Activated CD8-positive, alpha-beta memory T cell treated with anti-CD3 and anti-CD28 coated beads, Interleukin-2, amount 50 U/mL, for 1 hour (primary cell): Measurements from ENCODE around the gene DDX59.
A peak's percentile ranks its signal among the peaks of the same experiment; 100 is the strongest.

Experiments
- DNase-seq: peaks from one replicate; pipeline ENCODE4 v3.0.0-alpha.2; 2020; ENCODE audit errors: extremely low read depth

DDX59 gene

DNA sequence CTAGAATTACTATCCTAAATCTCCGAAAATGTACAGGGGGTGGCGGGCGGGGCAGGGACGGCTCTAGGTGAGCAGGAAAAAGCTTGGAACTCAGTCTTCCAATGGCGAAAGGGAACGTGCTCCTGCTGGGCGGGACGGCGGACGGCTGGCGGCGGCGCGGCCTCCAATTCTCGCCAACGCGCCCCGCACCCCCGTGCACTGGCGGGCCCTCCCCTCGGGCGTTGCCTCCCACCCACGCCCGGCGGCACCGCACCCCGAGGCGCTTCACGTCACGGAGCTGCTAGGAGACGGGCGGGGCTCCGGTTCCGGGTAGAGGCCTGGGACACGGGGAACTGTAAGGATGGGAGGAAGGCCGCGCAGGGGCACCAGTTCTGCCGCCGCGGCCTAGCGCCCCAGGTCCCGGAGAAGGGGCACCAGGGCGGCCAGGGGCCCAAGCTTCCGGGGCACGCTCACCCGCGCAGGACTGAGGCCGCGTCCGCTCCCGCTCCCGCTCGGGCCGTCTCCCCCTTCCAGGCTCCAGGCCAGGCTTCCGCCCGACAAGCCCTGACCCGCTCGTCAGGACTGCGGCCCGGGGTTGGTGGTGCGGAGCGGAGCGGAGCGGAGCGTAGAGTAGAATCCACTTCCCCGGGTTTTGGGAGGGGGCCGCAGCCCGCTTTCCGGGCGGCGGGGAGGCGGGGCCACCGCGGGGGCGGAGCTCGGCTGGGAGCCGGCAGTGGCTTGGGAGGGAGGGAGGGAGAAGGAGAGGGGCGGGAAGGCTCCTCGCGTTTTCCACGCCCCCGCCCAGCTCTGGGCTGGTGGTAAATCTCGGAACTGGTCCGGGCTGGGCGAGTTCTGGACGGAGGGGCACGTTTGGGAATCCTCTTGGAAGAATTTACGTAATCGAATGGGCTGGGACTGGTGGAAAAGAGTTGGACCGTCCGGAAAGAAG is at the start of gene DDX59:
Gene DDX59, minus strand, starts transcription at position 594 of the 928 bp plus-strand sequence. CDS start 3,167 bp downstream, outside the sequence.
- DNase-seq: peak; percentile 79

DNA sequence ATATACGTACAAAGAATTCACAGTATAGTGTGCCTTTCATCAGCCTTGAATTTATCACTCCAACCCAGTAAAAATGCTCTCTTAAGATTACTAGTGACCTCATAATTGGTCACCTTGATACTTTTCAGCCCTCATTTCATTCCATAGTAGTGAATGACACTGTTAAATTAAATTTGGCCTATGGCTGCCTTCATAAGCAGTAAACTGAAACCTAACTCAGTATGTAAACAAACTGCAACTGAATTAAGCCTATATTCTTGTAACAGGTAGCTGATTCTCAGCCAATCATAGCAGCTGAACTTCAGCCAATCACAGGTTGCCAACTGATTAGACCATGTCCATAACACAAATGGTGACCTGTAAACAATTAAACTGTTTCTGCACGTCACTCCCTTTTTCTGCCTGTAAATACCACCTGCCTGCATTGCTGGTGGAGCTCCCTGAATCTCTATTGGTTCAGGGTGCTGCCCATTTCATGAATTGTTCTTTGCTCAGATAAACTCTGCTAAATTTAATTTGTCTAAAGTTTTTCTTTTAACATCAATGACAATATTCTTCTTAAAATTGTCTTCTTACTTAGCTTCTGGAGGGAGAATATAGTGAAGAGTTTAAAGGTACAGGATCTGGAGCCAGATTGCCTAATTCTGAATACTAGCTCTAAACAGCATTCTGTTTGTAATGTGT is 44.9 kb upstream of the DDX59 start:
- no peak for DNase-seq

DNA sequence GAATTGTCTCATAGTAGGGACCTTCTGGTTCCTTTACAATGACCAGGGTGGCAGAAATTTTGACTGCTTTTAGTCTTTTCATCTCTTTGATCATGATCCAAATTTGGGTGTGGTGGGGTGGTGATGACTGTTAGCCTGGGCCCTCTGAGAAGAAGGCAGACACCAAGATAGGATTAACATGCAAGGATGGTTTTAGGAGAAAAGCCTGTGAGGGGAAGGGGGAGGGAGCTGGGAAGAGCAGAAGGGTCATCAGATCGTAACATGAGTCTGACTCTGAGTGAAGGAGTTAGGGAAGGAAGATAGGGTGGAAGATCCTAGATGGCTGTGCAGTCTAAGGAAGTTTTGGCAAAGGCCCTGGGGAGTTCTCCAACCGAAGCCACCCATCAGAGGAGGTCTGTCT is 40.5 kb upstream of the DDX59 start:
- DNase-seq: no peak

DNA sequence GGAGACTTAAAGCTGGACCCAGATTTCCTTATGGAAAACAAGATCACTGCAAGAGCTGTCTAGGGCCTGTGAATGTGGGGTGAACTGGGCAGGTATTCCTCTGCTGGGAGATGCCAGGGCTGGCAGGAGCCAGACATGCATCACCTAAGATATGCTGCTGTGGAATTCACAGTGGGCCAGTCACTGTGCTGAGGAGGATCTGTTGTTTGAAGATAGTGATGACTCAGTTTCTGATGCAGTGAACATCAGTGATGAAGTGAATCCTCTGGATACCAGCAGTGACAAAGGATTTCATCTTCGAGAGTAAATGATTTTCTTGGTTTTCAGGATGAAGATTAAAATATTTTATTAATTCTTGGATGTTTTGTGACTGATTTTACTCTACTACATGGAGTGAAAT is 39.1 kb upstream of the DDX59 start:
- DNase-seq: no peak

DNA sequence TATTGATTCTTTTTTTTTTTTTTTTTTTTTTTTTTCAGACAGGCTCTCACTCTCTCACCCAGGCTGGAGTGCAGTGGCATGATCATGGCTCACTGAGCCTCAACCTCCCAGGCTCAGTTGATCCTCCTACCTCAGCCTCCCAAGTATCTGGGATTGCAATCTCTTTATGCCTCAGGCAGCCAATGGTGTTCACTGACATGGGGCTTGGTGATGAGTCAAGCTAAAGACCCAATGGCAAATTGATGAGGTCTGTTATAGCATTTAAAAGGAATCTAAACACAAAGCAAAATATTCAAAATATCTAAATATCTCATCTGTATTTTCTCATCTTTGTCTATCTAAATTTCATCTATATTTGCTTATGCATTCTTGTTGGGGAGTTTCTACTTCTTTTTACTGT is 38.5 kb upstream of the DDX59 start:
- no peak for DNase-seq

DNA sequence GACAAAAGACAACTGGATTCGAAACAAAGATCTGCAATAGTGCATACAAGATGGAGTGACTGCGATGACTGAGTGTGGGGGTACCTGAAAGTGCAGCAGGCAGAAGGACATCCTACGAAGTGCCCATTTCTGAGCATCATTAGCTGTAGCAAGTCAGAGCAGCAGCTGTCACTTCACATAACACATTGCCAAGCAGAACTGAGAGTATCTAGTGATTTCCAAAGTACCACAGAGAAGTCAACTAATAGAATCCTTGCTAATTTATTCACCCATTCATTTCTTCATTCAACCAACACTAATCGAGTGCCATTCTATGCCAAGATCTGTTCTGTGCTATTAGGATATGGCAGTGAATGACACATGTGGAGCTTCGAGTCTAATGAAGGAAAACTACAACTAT is 37.4 kb upstream of the DDX59 start:
- no peak for DNase-seq

DNA sequence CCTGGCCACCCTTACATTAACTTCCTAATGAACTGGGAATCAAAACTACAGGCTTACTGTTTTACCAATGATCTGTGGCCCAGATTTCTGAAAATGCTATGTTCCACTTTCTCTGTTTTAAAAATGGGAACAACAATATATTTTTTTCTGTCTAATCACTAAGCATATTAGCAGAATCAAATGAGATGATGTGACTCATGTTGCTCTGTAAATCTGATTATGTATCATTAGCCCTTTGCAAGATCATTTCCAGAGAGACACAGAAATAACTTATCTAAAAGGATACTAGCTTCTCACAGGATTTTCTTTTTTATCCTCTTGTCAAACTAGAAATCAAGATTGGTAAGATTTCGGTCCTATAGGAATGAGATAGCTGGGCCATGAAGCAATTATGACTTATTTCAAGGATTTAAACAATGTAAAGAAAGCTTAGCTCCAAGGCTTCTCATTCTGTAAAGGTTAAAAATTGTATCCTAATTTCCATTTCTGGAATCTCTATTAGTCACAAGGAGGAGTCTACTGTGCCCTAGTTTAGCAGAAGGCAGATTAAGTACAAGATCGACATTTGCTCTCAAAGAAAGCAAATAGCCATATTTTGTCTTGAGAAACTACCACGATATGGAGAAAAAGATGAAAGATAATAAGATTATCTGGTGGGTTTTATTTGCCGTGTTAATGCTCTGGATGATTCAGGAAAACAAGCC is 36.6 kb upstream of the DDX59 start:
- DNase-seq: no peak

DNA sequence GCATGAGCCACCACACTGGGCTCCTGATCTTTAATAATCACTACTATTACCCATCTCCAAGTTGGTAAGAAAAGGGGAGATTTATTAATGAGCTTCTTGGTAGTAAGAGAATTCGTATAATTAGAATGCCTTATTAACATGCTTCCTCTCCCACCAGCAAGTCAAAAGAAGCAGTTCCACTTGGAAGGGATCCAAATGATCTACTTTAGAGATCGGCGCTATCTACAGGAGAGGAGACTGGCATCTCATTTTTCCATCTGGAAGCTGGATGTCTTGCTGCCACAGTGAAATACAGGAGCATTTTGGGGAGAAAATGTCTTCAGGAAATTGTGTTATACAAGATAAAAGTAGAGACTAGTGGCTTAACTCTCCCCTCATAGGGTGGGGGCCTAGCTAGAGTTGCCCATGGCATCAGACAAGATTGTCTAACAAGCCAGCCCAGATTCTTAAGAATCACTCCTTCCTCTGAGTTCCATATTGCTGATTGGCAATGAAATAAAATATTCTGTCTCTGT is 35.3 kb upstream of the DDX59 start:
- no peak for DNase-seq

DNA sequence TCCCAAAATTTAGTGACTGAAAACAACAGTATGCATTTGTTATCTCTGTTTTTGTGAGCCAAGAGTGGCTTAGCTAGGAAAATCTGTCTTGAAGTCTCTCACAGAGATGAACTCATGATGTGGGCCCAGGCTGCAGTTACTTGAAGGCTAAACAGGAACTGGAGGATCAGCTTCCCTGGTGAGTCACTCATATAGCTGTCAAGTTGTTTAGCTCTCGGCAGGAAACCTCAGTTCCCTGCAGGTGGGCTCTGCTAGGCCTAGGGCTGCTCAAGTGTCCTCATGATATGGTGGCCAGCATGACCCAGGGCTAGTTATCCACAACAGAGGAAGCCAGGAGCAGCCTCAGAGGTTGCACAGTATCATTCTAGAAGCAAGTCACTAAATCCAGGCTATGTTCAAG is 30.2 kb upstream of the DDX59 start:
- no peak for DNase-seq

DNA sequence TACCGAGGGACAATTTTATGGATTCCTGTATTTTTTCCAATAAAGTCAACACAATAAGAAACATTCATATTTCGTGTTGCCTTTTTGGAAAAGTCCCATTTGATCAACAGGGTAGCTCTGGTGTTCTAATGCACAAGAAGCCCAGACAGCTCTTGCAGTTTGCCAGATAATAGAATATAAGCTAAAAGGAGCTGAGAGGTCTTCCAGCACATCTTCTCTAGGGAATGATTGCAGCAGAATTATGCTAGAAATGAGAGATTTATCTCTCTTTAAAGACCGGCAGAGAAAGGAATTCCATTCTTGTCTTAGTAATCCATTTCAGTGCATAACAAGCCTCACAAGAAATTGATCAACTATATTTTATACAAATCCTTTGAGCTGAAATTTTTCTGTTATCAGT is 25.0 kb upstream of the DDX59 start:
- DNase-seq: no peak

DNA sequence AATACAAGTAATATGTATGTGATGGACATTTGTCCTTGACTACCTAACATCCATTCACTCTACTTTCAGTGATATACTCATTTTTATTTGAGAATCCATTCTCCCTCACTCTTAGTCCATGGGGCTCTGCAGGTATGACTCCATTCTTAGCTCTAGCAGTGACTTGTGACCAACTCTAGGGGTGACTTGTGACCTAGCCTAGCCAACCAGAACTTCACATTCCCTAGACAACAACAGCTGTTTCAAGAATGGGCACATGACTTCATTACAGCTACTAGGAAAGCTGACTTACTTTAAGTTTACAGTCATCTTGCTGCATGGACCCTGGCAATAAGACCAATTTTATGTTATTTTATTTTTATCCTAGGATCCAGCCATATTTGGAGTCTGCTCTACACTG is 23.6 kb upstream of the DDX59 start:
- no peak for DNase-seq

DNA sequence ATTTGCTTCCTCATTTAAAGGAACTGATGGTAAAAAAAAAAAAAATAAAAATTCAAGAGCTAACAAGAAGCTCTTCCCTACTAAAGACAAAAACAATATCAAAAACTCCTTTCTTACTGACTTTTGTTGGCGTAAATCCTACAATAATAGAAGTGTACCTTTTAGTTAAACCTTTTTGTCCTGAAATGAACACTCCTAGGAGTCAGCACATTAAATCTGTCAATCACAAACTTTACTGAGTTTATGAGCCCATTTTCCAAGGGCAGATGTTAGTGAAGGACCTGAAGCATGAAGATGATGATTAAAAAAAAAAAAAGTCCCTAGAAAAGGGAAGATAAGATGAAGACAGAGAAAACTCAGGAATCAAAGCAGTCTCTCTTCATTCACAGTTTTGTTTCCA is 22.6 kb upstream of the DDX59 start:
- DNase-seq: no peak

DNA sequence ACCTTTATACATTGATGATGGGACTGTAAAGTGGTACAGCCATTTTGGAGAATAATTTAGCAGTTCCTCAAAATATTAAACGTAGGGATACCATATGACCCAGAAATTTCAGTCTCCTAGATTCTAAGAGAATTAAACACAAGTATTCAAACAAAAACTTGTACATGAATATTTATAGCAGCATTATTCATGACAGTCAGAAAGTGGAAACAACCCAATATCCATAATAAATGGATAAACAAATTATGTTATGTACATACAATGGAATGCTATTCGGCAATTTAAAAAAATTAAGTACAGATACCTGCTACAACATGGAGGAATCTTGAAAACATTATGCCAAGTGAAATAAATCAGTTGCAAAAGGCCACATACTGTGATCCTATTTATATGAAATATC is 16.9 kb upstream of the DDX59 start:
- DNase-seq: no peak

DNA sequence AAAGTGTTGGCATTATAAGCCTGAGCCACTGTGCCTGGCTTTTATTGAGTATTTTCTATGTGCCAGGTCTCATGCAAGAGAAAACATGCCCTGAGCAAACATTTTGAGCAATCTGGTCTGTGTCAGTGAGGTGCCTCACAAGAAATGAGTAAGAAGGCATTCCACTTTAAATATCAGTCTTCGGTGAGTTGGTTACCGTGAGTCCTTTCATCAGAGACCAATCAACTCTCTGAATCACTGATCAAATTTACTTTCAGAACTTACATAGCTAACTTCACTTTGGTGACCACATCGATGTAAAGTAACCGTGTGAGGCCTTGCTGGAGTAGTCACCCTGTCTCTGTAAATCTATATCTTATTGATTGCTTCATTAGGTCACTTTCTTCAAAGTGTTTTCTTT is 14.3 kb upstream of the DDX59 start:
- no peak for DNase-seq

DNA sequence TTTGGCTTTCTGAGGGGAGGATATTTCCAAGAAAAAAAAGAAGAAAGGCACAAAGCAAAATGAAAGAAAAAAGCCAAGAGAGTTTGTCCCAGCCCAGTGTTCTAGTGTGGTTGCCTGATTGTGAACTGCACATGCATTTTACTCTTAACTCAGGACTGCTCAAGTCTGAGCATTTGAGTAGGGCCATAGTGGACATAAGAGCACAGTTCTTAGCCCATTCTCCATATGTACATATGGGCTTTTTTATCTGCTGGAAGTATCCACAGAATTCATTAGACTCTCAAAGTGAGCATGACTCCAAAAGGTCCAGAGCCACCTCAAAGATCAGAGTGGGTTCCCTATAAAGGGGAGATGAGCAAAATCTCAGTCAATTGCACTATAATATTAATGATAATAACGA is 13.6 kb upstream of the DDX59 start:
- no peak for DNase-seq

DNA sequence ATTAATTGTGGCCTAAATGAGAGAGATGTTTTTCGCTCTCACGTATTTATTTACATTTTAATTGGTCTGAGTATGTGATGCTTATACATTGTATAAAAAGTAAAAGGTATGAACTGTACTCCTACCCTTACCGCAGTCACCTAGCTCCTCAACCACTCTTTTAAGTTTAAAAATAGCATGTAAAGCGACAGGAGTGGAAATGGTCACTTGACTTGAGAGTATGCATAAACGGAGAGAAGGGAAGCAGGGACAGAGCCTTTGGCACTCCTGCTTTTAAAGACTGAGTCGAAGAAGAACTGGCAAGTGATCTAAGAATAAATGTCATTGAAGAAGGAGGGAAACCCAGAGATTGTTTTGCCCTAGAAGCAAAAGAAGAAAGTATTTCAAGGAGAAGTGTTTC is 11.5 kb upstream of the DDX59 start:
- DNase-seq: no peak

DNA sequence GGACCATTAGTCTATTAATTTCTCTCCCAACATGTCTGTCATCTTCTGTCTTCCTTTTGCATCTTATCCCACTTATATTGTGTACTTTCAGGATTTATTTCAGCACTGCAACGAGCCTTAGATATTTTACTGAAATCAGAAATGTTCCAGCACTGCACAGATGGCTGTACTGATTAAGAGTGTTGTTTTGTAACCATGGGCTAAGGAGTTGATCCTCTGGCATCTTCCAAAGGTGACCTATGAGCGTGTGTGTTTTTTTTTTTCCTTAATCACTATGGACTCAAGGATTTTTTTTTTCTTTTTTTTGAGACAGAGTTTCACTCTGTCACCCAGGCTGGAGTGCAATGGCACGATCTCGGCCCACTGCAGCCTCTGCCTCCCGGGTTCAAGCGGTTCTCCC is 7.1 kb upstream of the DDX59 start:
- DNase-seq: no peak

DNA sequence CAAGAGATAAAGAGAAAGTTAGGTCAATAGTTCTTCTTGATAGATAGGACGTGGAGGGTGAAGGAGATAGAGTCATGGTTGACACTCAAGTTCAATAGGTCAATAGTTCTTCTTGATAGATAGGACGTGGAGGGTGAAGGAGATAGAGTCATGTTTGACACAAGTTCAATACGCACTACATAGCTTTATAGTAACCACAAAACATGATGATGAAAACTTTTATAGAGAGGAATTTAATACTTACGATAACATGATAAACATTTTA is 5.8 kb upstream of the DDX59 start:
- no peak for DNase-seq

DNA sequence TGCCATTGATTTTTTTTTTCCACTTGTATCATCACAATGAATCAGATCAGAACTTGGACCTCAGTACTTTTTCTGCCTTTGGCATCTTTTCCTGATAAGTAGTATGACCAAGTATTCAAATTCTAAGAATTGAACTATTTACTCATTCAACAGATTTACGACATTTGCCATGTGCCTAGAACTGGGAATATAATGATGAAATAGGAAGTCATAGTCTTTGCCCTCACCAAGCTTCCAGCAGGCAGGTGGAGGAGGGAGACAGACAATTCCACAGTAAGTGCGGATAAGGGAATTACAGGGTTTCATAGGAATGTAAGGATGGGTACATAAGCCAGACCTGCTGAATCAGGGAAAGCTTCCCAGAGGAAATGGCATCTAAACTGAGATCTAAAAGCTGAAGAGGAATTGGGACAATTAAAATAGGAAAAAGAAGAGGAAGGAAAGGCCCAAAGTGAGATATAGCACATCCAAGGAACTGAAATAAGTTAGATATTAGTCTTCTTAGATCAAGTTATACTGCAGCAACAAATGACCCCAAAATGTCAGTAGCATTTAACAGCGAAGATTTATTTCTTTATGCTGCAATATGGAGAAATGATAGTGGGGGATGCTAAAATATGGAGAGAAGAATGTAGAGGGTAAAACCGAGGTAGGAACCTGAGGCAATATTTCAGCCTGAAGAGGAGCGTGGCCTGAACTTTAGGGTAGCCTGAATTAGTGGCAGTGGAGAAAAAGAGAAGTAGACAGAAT is 5.3 kb upstream of the DDX59 start:
- DNase-seq: no peak

DNA sequence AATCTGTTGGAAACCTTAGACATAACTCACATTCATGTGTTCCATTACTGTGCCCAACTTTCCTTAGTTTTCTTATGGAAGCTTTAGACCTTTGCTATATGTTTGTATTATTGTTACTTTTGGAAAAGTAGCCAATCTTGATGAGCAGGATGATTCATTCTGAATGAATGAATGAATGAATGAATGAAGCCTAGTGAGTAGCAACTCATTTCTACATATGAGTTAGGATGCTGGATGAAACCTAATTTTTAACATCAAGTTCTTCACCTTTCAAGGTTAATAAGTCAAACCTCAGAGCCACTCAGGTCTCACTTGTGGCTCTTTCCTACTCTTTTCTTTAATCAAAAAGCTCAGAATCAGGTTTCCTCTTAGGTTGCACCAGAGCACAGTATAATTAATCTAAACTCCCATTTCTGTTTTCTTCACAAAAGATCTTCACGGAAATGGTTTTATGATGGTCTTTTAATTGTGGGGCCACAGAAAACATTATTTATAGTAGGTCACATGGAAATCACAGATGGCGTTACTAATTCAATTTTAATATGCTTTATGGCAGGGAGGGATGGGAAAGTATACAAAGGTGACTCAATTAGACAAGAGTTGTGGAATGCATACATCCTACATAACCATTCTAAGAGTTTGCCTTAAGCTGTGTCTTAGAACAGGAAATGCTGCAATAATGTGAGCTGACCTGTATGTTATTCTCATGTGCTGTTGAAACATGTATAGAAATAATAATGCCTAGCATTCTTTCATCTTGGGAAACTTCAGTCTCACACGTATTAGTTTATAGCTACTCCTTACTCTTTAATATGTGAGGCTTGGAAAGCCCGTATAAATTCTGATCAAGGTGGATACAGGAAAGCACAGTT is 4.5 kb upstream of the DDX59 start:
- no peak for DNase-seq

DNA sequence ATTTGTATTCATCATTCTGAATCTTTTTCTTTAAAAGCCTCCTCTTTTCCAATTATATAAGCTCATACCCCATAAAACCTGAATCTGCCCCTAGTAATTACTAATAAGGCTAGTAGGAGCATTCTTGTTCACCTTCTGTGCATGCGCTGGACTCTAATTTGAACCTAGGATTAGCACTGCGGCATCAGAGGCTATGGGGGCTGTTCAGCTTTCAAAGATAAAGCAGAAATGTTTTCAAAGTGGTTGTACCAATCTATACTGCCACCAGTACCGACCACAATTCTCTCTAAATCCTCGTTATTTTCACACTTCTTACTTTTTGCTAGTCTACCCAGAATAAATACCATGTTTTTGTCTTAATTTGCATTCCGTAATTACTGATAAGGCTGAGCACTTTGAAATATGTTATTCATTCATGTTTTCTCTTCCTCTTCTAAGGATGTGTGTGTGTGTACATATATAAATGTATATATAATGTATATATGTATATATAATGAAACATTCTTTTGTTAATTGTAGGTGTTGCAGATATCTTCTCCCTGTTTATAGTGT is 1.6 kb upstream of the DDX59 start:
- DNase-seq: no peak
